PFSK-1 (cell line): ENCODE data around the gene ZNF362.

ENCODE experiments used
- POLR2AphosphoS5 ChIP-seq: IDR thresholded peaks from 2 replicates; pipeline ENCODE4 v1.6.1; 2012; ENCODE audit warnings: low read depth, mild to moderate bottlenecking, control low read depth, low read length, moderate library complexity
- TF ChIP-seq, protein P1 (sequence below), 2 experiments: IDR thresholded peaks; 2 replicates each; pipeline versions ENCODE4 v1.6.1 to v1.8.0; 2011 to 2012; ENCODE audit warnings: low read depth in 2 of 2, low read length in 2 of 2, control low read depth in 1 of 2, inconsistent platforms in 1 of 2, mild to moderate bottlenecking in 1 of 2, moderate library complexity in 1 of 2; ENCODE audit not compliant: insufficient read depth in 1 of 2

GRCh38 chr1:33346533-33346926 lies 90.2 kb downstream of the ZNF362 start:
- TF ChIP-seq POLR2AphosphoS5: no peak
- TF ChIP-seq, protein P1, sequence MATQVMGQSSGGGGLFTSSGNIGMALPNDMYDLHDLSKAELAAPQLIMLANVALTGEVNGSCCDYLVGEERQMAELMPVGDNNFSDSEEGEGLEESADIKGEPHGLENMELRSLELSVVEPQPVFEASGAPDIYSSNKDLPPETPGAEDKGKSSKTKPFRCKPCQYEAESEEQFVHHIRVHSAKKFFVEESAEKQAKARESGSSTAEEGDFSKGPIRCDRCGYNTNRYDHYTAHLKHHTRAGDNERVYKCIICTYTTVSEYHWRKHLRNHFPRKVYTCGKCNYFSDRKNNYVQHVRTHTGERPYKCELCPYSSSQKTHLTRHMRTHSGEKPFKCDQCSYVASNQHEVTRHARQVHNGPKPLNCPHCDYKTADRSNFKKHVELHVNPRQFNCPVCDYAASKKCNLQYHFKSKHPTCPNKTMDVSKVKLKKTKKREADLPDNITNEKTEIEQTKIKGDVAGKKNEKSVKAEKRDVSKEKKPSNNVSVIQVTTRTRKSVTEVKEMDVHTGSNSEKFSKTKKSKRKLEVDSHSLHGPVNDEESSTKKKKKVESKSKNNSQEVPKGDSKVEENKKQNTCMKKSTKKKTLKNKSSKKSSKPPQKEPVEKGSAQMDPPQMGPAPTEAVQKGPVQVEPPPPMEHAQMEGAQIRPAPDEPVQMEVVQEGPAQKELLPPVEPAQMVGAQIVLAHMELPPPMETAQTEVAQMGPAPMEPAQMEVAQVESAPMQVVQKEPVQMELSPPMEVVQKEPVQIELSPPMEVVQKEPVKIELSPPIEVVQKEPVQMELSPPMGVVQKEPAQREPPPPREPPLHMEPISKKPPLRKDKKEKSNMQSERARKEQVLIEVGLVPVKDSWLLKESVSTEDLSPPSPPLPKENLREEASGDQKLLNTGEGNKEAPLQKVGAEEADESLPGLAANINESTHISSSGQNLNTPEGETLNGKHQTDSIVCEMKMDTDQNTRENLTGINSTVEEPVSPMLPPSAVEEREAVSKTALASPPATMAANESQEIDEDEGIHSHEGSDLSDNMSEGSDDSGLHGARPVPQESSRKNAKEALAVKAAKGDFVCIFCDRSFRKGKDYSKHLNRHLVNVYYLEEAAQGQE (IDR thresholded peaks at IDR 0.05; ENCODE audit: insufficient read depth in 1 of 2, low read depth in 2 of 2, low read length in 2 of 2): no peak
